Neural crest cell (in vitro differentiated cells): Measurements from ENCODE around the gene FARP1. TPM values are rescaled to one million over a fixed set of nuclear protein-coding genes. Genes with fewer than 3 reads are reported as not detected.

Experiments
- DNase-seq: peaks from one replicate; pipeline ENCODE4 v3.0.0; 2021; ENCODE audit warnings: low read depth, mixed read lengths, low spot score
- H3K27ac Mint-ChIP-seq: one replicate; pipeline ENCODE4 v1.8.0; 2021; ENCODE audit warnings: mild to moderate bottlenecking, mixed read lengths; ENCODE audit not compliant: unreplicated experiment
- H3K27me3 Mint-ChIP-seq: 2 replicates; pipeline ENCODE4 v1.8.0; 2021; ENCODE audit warnings: low read depth, mild to moderate bottlenecking, mixed read lengths
- H3K36me3 Mint-ChIP-seq: 2 replicates; pipeline ENCODE4 v1.8.0; 2021; ENCODE audit warnings: low read depth, mild to moderate bottlenecking, mixed read lengths
- H3K4me1 Mint-ChIP-seq: 2 replicates; pipeline ENCODE4 v1.8.0; 2021; ENCODE audit warnings: mixed read lengths
- H3K4me3 Mint-ChIP-seq: one replicate; pipeline ENCODE4 v1.8.0; 2021; ENCODE audit warnings: mild to moderate bottlenecking, mixed read lengths
- H3K9me3 Mint-ChIP-seq: 2 replicates; pipeline ENCODE4 v1.8.0; 2021; ENCODE audit warnings: mixed read lengths
- total RNA-seq: library from RNA; stranded (reverse); gene quantifications from 2 replicates; pipeline ENCODE4 v1.2.1, GENCODE V29; 2021
- TF ChIP-seq, protein P1 (sequence below): fragments of 200-600 bp; sonication (generic); conservative IDR thresholded peaks from 2 replicates; pipeline ENCODE4 v1.5.0; 2021; ENCODE audit warnings: antibody characterized with exemption, mild to moderate bottlenecking

The FARP1 gene
- total RNA-seq, 1 donor from 2014 or later = 138 TPM

DNA sequence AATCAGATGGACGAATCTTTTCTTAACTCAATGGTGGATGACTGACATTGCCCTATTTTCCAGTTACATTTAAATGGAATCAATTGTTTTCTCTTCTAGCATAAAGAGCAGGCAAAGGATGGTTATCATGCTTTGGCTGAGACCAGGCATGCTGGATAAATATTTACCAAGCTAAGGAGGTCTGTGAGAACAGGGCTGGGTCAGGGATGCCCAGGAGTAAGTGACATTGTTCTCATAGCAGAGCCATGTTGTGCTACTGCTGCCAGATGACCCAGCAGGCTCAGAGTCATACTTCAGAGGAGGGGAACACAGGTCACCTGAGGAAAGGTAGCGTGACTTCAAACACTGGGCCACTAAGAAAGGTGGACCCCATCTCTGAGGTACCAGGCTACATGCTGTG, 150.2 kb downstream of the FARP1 start:
- Mint-ChIP-seq H3K4me3 (no peak overlapping the region), H3K9me3 (peaks cover 3% of the 10 kb centered on the region), H3K27ac (no peak overlapping the region), H3K36me3 (no peaks in the 10 kb centered on the region), H3K4me1 (peaks cover 68% of the 10 kb centered on the region), H3K27me3 (no peaks in the 10 kb centered on the region)
- DNase-seq = no peak
- TF ChIP-seq, protein P1, sequence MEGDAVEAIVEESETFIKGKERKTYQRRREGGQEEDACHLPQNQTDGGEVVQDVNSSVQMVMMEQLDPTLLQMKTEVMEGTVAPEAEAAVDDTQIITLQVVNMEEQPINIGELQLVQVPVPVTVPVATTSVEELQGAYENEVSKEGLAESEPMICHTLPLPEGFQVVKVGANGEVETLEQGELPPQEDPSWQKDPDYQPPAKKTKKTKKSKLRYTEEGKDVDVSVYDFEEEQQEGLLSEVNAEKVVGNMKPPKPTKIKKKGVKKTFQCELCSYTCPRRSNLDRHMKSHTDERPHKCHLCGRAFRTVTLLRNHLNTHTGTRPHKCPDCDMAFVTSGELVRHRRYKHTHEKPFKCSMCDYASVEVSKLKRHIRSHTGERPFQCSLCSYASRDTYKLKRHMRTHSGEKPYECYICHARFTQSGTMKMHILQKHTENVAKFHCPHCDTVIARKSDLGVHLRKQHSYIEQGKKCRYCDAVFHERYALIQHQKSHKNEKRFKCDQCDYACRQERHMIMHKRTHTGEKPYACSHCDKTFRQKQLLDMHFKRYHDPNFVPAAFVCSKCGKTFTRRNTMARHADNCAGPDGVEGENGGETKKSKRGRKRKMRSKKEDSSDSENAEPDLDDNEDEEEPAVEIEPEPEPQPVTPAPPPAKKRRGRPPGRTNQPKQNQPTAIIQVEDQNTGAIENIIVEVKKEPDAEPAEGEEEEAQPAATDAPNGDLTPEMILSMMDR = no peak

DNA sequence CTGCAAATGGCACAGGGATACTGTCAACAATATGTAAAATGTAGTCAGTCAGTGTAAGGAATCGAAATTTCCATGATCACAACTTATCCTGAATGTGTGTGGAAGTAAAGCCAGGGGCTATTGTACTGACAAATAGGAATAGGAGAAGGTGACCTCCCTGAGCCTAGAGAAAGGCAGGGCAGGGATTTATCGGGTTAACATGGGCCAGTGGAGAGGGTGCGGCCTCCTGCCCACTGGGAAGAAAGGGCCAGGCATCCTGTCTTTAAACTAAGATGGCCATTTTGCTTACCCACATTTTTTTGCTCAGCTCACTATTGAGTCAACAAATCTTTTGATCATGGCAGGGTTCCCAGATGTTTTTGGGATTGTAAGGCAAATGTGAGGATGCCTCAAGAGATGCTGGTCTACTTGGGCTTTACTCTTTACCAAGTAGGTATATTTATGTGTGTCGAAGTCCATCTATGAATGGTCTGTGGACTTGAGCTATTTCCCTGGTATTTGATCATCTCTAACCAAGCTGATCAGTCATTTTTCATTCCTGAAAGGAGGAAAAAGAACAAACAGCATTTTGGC, 150.8 kb downstream of the FARP1 start:
- H3K27ac Mint-ChIP-seq = peak overlapping the region; percentile 44
- no peak for DNase-seq
- H3K27me3 Mint-ChIP-seq = no peaks in the 10 kb centered on the region
- H3K4me1 Mint-ChIP-seq = peaks cover 67% of the 10 kb centered on the region
- peaks cover 3% of the 10 kb centered on the region for H3K9me3 Mint-ChIP-seq
- TF ChIP-seq, protein P1 = no peak
- no peaks in the 10 kb centered on the region for H3K36me3 Mint-ChIP-seq
- H3K4me3 Mint-ChIP-seq = no peak overlapping the region

DNA sequence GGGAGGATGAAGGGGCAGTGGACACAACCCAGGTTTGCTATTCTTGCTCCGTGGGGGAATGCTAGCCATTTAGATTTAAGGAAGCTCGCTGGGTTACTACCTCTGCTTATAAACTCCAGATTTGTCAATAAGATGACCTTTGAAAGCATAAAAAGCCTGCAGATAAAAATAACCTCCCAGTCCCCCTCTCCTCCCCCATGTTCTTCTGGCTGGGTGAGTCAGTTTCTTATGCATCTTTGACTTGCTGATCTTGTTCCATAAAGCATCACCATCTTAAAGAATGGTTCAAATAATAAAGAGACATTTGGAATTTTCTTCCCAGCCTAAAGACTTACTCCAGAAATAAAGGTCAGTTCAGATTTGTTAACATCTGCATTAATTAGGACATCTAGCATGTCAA, 152.5 kb downstream of the FARP1 start:
- TF ChIP-seq, protein P1 = no peak

DNA sequence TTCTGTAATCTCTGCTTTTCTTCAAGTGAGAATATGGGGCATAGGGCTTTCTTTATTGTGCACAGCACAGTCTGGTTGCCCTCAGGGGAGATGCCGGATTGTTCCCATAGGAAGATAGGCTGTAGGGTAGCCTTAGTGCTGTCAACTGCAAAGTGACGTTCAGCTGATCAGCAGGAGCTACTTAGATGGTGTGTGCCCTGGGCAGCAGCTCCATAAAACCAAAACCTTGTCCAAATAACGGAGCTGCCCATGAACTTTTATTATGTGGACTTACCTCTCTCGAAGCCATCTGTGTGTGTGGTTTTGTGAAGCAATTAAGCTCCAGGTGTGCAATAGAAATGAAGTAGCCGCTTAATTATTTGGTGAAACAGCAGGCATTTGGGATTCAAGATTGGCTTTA, 154.2 kb downstream of the FARP1 start:
- Mint-ChIP-seq H3K27ac (no peak overlapping the region), H3K4me3 (no peak overlapping the region), H3K9me3 (no peaks in the 10 kb centered on the region), H3K27me3 (no peaks in the 10 kb centered on the region), H3K36me3 (no peaks in the 10 kb centered on the region), H3K4me1 (peaks cover 68% of the 10 kb centered on the region)
- DNase-seq = no peak
- TF ChIP-seq, protein P1 = no peak

More for the DNA sequence above, 152.5 kb downstream of the FARP1 start:
- Mint-ChIP-seq H3K9me3 (no peaks in the 10 kb centered on the region), H3K4me1 (peaks cover 74% of the 10 kb centered on the region), H3K4me3 (no peak overlapping the region), H3K36me3 (no peaks in the 10 kb centered on the region), H3K27ac (no peak overlapping the region), H3K27me3 (no peaks in the 10 kb centered on the region)
- DNase-seq = no peak

DNA sequence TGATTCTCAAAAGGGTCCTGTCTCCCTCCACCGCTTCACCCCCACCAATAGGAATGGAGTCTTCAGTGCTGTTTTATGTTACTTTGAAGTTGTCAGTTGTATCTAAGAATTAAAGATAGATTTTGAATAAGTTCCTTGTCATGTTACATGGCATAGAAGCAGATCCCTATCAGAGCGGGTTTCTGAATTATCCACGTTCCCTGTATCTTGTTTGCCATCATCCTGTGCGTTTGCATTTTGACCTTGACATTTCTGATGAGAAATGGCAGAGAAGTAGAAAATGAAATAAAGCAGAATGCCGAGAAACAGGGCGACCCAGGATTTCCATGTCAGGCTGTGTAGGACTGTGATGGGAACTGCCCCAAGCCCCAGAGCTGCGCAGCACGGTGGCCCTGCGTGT, 154.9 kb downstream of the FARP1 start:
- Mint-ChIP-seq H3K4me1 (peaks cover 68% of the 10 kb centered on the region), H3K9me3 (no peaks in the 10 kb centered on the region), H3K4me3 (no peak overlapping the region), H3K27me3 (no peaks in the 10 kb centered on the region), H3K27ac (no peak overlapping the region), H3K36me3 (no peaks in the 10 kb centered on the region)
- no peak for DNase-seq
- TF ChIP-seq, protein P1 = no peak

DNA sequence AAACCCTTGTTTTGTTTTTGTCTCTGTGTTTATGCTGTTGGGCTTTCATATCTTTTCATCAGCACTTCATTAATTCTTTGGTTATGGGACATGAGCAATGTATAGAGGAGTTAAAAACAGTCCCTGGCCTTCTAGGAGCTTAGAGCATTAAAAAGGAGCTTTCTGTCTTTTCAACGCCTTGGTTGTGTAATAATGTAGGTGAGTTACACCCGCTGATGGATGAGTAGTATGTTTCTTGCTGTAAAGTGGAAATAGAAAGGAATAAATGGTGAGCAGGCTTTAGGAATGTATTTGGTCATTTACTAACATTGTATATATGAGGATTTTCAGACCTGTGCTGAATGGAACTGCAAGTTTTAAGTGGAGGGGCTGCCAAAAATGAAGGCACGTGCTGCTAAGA, 155.7 kb downstream of the FARP1 start:
- Mint-ChIP-seq H3K27ac (no peak overlapping the region), H3K4me1 (peaks cover 68% of the 10 kb centered on the region), H3K36me3 (no peaks in the 10 kb centered on the region), H3K9me3 (no peaks in the 10 kb centered on the region), H3K4me3 (no peak overlapping the region), H3K27me3 (no peaks in the 10 kb centered on the region)
- TF ChIP-seq, protein P1 = no peak
- DNase-seq = no peak
